Psoas muscle (tissue), 8 donors: Measurements from ENCODE around the gene ARHGAP8. TPM values are rescaled to one million over a fixed set of nuclear protein-coding genes. Genes with fewer than 3 reads are reported as not detected.

Experiments
- ATAC-seq, 4 donors: fragments of 200-7000 bp; cut with Tn5 transposase; one replicate each; pipeline ENCODE4 v1.9.1; 2020; ENCODE audit warnings: moderate library complexity in 3 of 4, mild to moderate bottlenecking in 2 of 4
- DNase-seq, 2 donors: peaks; one replicate each; pipeline ENCODE4 v3.0.0-alpha.2; 2020
- H3K27ac ChIP-seq: fragments of 200-600 bp; one replicate; pipeline ENCODE4 v1.8.0; 2022
- H3K27me3 ChIP-seq, 3 donors: fragments of 200-600 bp in 1 of 3; one replicate each; pipeline versions ENCODE4 v1.6.1 to v1.8.0; 2013 to 2022; ENCODE audit warnings: low read length in 2 of 3, mild to moderate bottlenecking in 2 of 3, moderate library complexity in 1 of 3; ENCODE audit not compliant: insufficient read depth in 3 of 3
- H3K36me3 ChIP-seq, 2 donors: fragments of 200-600 bp in 1 of 2; one replicate each; pipeline versions ENCODE4 v1.6.1 to v1.8.0; 2013 to 2022; ENCODE audit warnings: low read depth in 1 of 2, mild to moderate bottlenecking in 1 of 2, moderate library complexity in 1 of 2; ENCODE audit not compliant: insufficient read depth in 1 of 2
- H3K4me1 ChIP-seq: fragments of 200-600 bp; one replicate; pipeline ENCODE4 v1.8.0; 2022
- H3K4me3 ChIP-seq: fragments of 200-600 bp; one replicate; pipeline ENCODE4 v1.8.0; 2022; ENCODE audit warnings: mild to moderate bottlenecking
- H3K9me3 ChIP-seq: fragments of 200-600 bp; one replicate; pipeline ENCODE4 v1.8.0; 2022
- CTCF ChIP-seq: fragments of 200-600 bp; IDR thresholded peaks from one replicate; pipeline ENCODE4 v1.8.0; 2022; ENCODE audit warnings: antibody characterized with exemption
- WGBS, 3 donors: extraction: QIAGEN DNeasy Blood & Tissue Kit; methylation state at CpG; one replicate each; pipeline versions ENCODE4 v1.1.6 to v1.1.7; 2013; 5-methylcytosine and 5-hydroxymethylcytosine counted together
- intact Hi-C, 2 donors: fragments of 100-400 bp; cut with DNase I; formaldehyde crosslinking; loops; one replicate each; pipeline versions ENCODE4 v1.11.0 to v1.14.2; 2022
- polyA plus RNA-seq, 3 donors: library from polyadenylated mRNA; stranded (reverse); fragments of 200-250 nt; gene quantifications; one replicate each; pipeline ENCODE4 v1.2.3, GENCODE V29; 2013
- total RNA-seq, 4 donors: library from RNA; stranded (reverse); fragmentation: NEBNext Ultra II Directional in 2 of 4; extraction: Animal tissue kit (Norgen Biotek cat#: 25700) in 2 of 4; gene quantifications; one replicate each; pipeline versions ENCODE4 v1.2.1 to v1.2.4, GENCODE V29; 2021 to 2023
- donor health status: healthy with polysubstance abuse.
- donor health status: DM: no; HTN: no; CAD: no; lungs with moderate emphysema.
- donor health status: Bipolar disorder and iron deficiency.
- donor health status: healthy.
- donor health status: DM: yes; HTN: yes; CAD: no.
- donor health status: DM: no; HTN: no; CAD: no.
- donor health status: DM: no; HTN: no; CAD: no.
- donor health status: DM: yes; HTN: yes; CAD: no.

ARHGAP8 gene
- total and polyA plus RNA-seq, 7 donors, result 0.14 TPM; not detected in 6

- H3K4me1 ChIP-seq, result no peaks in the 10 kb centered on the region
- no peaks in the 10 kb centered on the region for H3K27me3 ChIP-seq
- no peak for TF ChIP-seq CTCF
- ATAC-seq, result no peak
- no peaks in the 10 kb centered on the region for H3K36me3 ChIP-seq
- no peak overlapping the region for H3K4me3 ChIP-seq
- WGBS, 3 donors, result 91 to 95% (median 91%) methylated on average over 16 to 18 of the region's 18 CpGs
- no peaks in the 10 kb centered on the region for H3K9me3 ChIP-seq
- intact Hi-C loops, result no loop called here
- no peak overlapping the region for H3K27ac ChIP-seq
- peak in 1 of 2 donors; percentile 36 for DNase-seq
Observed at GRCh38 chr22:44884968-44885805, 132.8 kb downstream of the ARHGAP8 start.

GRCh38 chr22:44885806-44886360, 133.5 kb downstream of the ARHGAP8 start:
- no peak for DNase-seq

GRCh38 chr22:44887941-44888366, 135.6 kb downstream of the ARHGAP8 start:
- ATAC-seq (no peak), DNase-seq (no peak)
- TF ChIP-seq CTCF, result no peak
- H3K4me3 ChIP-seq, result no peak overlapping the region
- no peaks in the 10 kb centered on the region for H3K36me3 ChIP-seq
- no peak overlapping the region for H3K27ac ChIP-seq
- no peaks in the 10 kb centered on the region for H3K9me3 ChIP-seq
- WGBS, 3 donors, result 73 to 80% (median 79%) methylated on average over 16 of the region's 16 CpGs
- no peaks in the 10 kb centered on the region for H3K4me1 ChIP-seq
- intact Hi-C loops, result no loop called here
- no peaks in the 10 kb centered on the region for H3K27me3 ChIP-seq

More at GRCh38 chr22:44885806-44886360, 133.5 kb downstream of the ARHGAP8 start:
- no peak overlapping the region for H3K4me3 ChIP-seq
- H3K9me3 ChIP-seq, result no peaks in the 10 kb centered on the region
- no peaks in the 10 kb centered on the region for H3K27me3 ChIP-seq
- intact Hi-C loops, result no loop called here
- H3K27ac ChIP-seq, result no peak overlapping the region
- H3K36me3 ChIP-seq, result no peaks in the 10 kb centered on the region
- ATAC-seq, result no peak
- H3K4me1 ChIP-seq, result no peaks in the 10 kb centered on the region
- WGBS, 3 donors, result 88 to 89% (median 89%) methylated on average over 14 of the region's 14 CpGs
- TF ChIP-seq CTCF, result no peak

- no peak for TF ChIP-seq CTCF
- 51 to 60% (median 53%) methylated on average over 14 of the region's 14 CpGs for WGBS, 3 donors
- peaks cover 0 to 1% (median 0%) of the 10 kb centered on the region in 3 donors for H3K27me3 ChIP-seq
- H3K4me1 ChIP-seq, result no peaks in the 10 kb centered on the region
- ATAC-seq (no peak), DNase-seq (no peak)
- intact Hi-C loops, result no loop called here
- H3K9me3 ChIP-seq, result no peaks in the 10 kb centered on the region
- H3K27ac ChIP-seq, result no peak overlapping the region
- H3K36me3 ChIP-seq, result no peaks in the 10 kb centered on the region
- H3K4me3 ChIP-seq, result no peak overlapping the region
Observed at GRCh38 chr22:44888491-44889254, 136.3 kb downstream of the ARHGAP8 start.
